ENCODE data around the gene AP1G2. TPM values are rescaled to one million over a fixed set of nuclear protein-coding genes. Genes with fewer than 3 reads are reported as not detected.

Gene AP1G2
- total and polyA plus RNA-seq, 2 of the 13 experiments (the other 11 are each of a cell fraction or from before 2014, with no cell fraction given), result 96.9 to 611 TPM

DNA sequence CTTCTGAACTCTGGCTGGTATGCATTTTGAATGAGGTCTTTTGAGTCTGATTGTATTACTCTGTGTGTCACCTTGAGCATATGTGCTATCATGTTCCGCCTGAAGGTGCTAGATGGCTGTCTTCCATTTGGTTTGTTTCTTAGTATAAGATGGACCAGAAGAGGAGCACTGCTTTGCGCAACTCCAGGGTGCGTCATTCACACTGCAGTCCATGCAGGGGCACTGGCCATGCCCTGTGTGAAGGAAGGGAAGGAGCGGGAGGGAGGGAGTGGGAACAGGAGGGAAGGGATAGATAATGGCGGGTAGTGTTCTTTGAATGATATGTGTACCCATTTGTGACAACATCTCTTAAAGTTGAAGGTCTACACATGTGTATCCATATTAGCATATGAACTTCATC lies 24.2 kb downstream of the AP1G2 start:
- in situ Hi-C loops (cut with HindIII; ENCODE audit: extremely low pct_ligation_motif_present, low pct_unique_long_range_greater_than_20kb) (no loop called here), intact Hi-C loops (cut with micrococcal nuclease; ENCODE audit: unreplicated experiment) (no loop called here)
- Histone ChIP-seq H3K27me3 (ENCODE audit: control insufficient read depth in 1 of 2, insufficient read depth in 2 of 2, low read length in 2 of 2) (no peaks in the 10 kb centered on the region), H3K27ac (ENCODE audit: extremely low read length, insufficient read depth, low read length) (no peak overlapping the region), H4K20me1 (ENCODE audit: insufficient read depth, low read length) (no peaks in the 10 kb centered on the region), H3K4me2 (ENCODE audit: low read depth, low read length) (no peak overlapping the region), H3K9me3 (ENCODE audit: low read length) (no peaks in the 10 kb centered on the region), H3K36me3 (replicated peaks in 1 of 2; ENCODE audit: control insufficient read depth in 1 of 2, insufficient read depth in 2 of 2, low read length in 2 of 2) (no peaks in the 10 kb centered on the region), H3K4me3 (replicated peaks in 1 of 3; ENCODE audit: insufficient read depth in 1 of 3, low read depth in 2 of 3, low read length in 3 of 3) (no peak overlapping the region), H3K4me1 (ENCODE audit: insufficient read depth, low read length) (peaks cover 46% of the 10 kb centered on the region), H3K9ac (ENCODE audit: insufficient read depth, low read depth, low read length) (no peak overlapping the region), H2AFZ (ENCODE audit: low read length) (no peak overlapping the region), H3K79me2 (ENCODE audit: insufficient read depth, low read length) (no peaks in the 10 kb centered on the region)
- 96% methylated on average over 5 of the region's 5 CpGs for WGBS (ENCODE audit: low lambda C conversion rate)
- CTCF ChIA-PET (ENCODE audit: low intra/inter-chr PET ratio, low total read pairs), result no interaction called here
- DNase-seq (ENCODE audit: low spot score) (no peak), FAIRE-seq (no peak), ATAC-seq (no peak)
- no peak for TF ChIP-seq ZNF597 (CRISPR knock-in tag; IDR thresholded peaks at IDR 0.05)
- TF ChIP-seq HMGA1 (CRISPR knock-in tag; conservative IDR thresholded peaks at IDR 0.05), result no peak
- peak; percentile 49 for TF ChIP-seq HNRNPK (IDR thresholded peaks at IDR 0.05; ENCODE audit: low read depth, low read length, poor library complexity, severe bottlenecking)
- no peak for TF ChIP-seq TCF7L2 (IDR thresholded peaks at IDR 0.05; ENCODE audit: low read depth, low read length)
- peak; percentile 12; the same call in 1 of the 2 replicates for TF ChIP-seq CEBPB (IDR thresholded peaks at IDR 0.05; ENCODE audit: borderline replicate concordance, low read depth, low read length)
- TF ChIP-seq ZNF629 (CRISPR knock-in tag; conservative IDR thresholded peaks at IDR 0.05), result no peak
- no peak for TF ChIP-seq NCOA2 (CRISPR knock-in tag; IDR thresholded peaks at IDR 0.05)
- TF ChIP-seq PCBP2 (optimal IDR thresholded peaks at IDR 0.05; ENCODE audit: low read depth, low read length, poor library complexity, severe bottlenecking), result peak; percentile 60
- no TSS peak for BruUV-seq (replicated peaks)
- POLR2A ChIA-PET, result interaction anchor here (0.7 to 1.1 kb wide), 3 partner anchors 12 to 20 kb away, joined by 3 to 4 read pairs (median 3); no protein-coding TSS in a partner anchor

DNA sequence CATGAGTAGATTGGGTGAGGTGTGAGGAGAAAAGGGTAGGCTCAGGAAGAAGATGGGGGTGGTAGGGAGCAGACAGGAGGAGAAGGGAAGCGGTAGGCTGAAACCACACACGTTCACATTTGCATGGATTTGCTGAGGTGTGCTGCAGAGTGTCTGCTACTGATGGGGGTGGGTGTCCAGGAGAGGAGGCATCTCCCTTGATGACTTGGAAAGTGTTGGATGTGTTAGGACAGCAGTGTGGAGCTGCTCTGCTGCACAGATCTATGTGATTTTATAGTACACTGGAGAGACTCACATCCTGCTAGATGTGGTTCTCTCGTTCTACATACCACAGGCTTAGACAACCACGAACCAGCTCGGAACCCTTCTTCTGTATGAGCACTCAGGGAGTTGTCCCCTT lies 25.3 kb downstream of the AP1G2 start:
- no peaks in the 10 kb centered on the region for H3K36me3 ChIP-seq (replicated peaks in 1 of 2; ENCODE audit: control insufficient read depth in 1 of 2, insufficient read depth in 2 of 2, low read length in 2 of 2)
- peaks cover 35% of the 10 kb centered on the region for H3K4me1 ChIP-seq (ENCODE audit: insufficient read depth, low read length)
- intact Hi-C loops (cut with micrococcal nuclease; ENCODE audit: unreplicated experiment), result no loop called here
- 79% methylated on average over 5 of the region's 5 CpGs for WGBS (ENCODE audit: low lambda C conversion rate)
- DNase-seq (ENCODE audit: low spot score), result no peak
- CTCF ChIA-PET (ENCODE audit: low intra/inter-chr PET ratio, low total read pairs), result no interaction called here
- H3K9ac ChIP-seq (ENCODE audit: insufficient read depth, low read depth, low read length), result no peak overlapping the region
- no peak overlapping the region for H3K4me3 ChIP-seq (replicated peaks in 1 of 3; ENCODE audit: insufficient read depth in 1 of 3, low read depth in 2 of 3, low read length in 3 of 3)
- H3K79me2 ChIP-seq (ENCODE audit: insufficient read depth, low read length), result no peaks in the 10 kb centered on the region
- in situ Hi-C loops (cut with HindIII; ENCODE audit: extremely low pct_ligation_motif_present, low pct_unique_long_range_greater_than_20kb), result no loop called here
- no peak for ATAC-seq
- H3K4me2 ChIP-seq (ENCODE audit: low read depth, low read length), result no peak overlapping the region
- H4K20me1 ChIP-seq (ENCODE audit: insufficient read depth, low read length), result no peaks in the 10 kb centered on the region
- POLR2A ChIA-PET, result no interaction called here
- H3K27ac ChIP-seq (ENCODE audit: extremely low read length, insufficient read depth, low read length), result no peak overlapping the region
- H2AFZ ChIP-seq (ENCODE audit: low read length), result no peak overlapping the region
- no peaks in the 10 kb centered on the region for H3K27me3 ChIP-seq (ENCODE audit: control insufficient read depth in 1 of 2, insufficient read depth in 2 of 2, low read length in 2 of 2)
- no peak for FAIRE-seq
- no TSS peak for BruUV-seq (replicated peaks)
- no peaks in the 10 kb centered on the region for H3K9me3 ChIP-seq (ENCODE audit: low read length)
- no peak for TF ChIP-seq GATAD2A (CRISPR knock-in tag; IDR thresholded peaks at IDR 0.05)
- TF ChIP-seq ZNF24 (IDR thresholded peaks at IDR 0.05), result no peak
- TF ChIP-seq ZNF264 (CRISPR knock-in tag; IDR thresholded peaks at IDR 0.05), result no peak
- TF ChIP-seq UBTF (CRISPR knock-in tag; IDR thresholded peaks at IDR 0.05), result no peak
- TF ChIP-seq ERF (CRISPR knock-in tag; IDR thresholded peaks at IDR 0.05), result no peak
- TF ChIP-seq NPAS2 (CRISPR knock-in tag; IDR thresholded peaks at IDR 0.05; ENCODE audit: borderline replicate concordance), result no peak
